PC-9 (cell line): ENCODE measurements around the gene CMSS1. TPM values are rescaled to one million over a fixed set of nuclear protein-coding genes. Genes with fewer than 3 reads are reported as not detected.

Source experiments
- BruUV-seq: library from RNA; stranded (reverse); fragments of 400-500 nt; replicated peaks from 2 replicates; lab custom pipeline; 2021; lab: Mats Ljungman, UMichigan
- CTCF ChIA-PET: fragments of 300-600 bp; sonication (Branson Sonifier 250); formaldehyde crosslinking; loops from one replicate; lab custom pipeline; 2022; ENCODE audit warnings: antibody characterized with exemption; lab: Charles Lee
- POLR2A ChIA-PET: fragments of 300-600 bp; sonication (Branson Sonifier 250); formaldehyde crosslinking; loops from one replicate; lab custom pipeline; 2022; ENCODE audit warnings: antibody characterized with exemption; ENCODE audit not compliant: unreplicated experiment; lab: Charles Lee
- DNase-seq, 2 experiments: peaks; one replicate each; pipeline versions ENCODE4 v3.0.0 to v3.0.0-alpha.2; 2015 to 2022; ENCODE audit warnings: mixed read lengths in 1 of 2
- H2AFZ ChIP-seq: fragments of 200-600 bp; sonication (generic); 2 replicates; pipeline ENCODE4 v1.8.1; 2017; ENCODE audit warnings: antibody characterized with exemption
- H3F3A ChIP-seq: fragments of 200-600 bp; sonication (generic); 2 replicates; pipeline ENCODE4 v1.8.1; 2017; ENCODE audit warnings: antibody characterized with exemption, mild to moderate bottlenecking, low read depth; ENCODE audit not compliant: insufficient read depth
- H3K27ac ChIP-seq: fragments of 200-600 bp; sonication (generic); 2 replicates; pipeline ENCODE4 v1.6.1; 2016; ENCODE audit warnings: mixed run types
- H3K27me3 ChIP-seq: fragments of 200-600 bp; sonication (generic); 2 replicates; pipeline ENCODE4 v1.6.1; 2016; ENCODE audit warnings: low read depth, mixed run types; ENCODE audit not compliant: insufficient read depth
- H3K36me3 ChIP-seq: fragments of 200-600 bp; sonication (generic); 2 replicates; pipeline ENCODE4 v1.6.1; 2016; ENCODE audit warnings: low read depth, mixed run types
- H3K4me1 ChIP-seq: fragments of 200-600 bp; sonication (generic); replicated peaks from 2 replicates; pipeline ENCODE4 v1.6.1; 2016; ENCODE audit warnings: mixed run types; ENCODE audit not compliant: insufficient read depth
- H3K4me2 ChIP-seq: fragments of 200-600 bp; sonication (generic); 2 replicates; pipeline ENCODE4 v1.6.1; 2017; ENCODE audit warnings: mixed run types
- H3K4me3 ChIP-seq: fragments of 200-600 bp; sonication (generic); 2 replicates; pipeline ENCODE4 v1.6.1; 2016; ENCODE audit warnings: mixed run types
- H3K79me2 ChIP-seq: fragments of 200-600 bp; sonication (generic); 2 replicates; pipeline ENCODE4 v1.6.1; 2017; ENCODE audit warnings: low read depth, mixed run types
- H3K9me2 ChIP-seq: fragments of 200-600 bp; sonication (generic); 2 replicates; pipeline ENCODE4 v1.8.1; 2017; ENCODE audit warnings: mild to moderate bottlenecking; ENCODE audit not compliant: insufficient read depth
- H3K9me3 ChIP-seq: fragments of 200-600 bp; sonication (generic); 2 replicates; pipeline ENCODE4 v1.8.1; 2016; ENCODE audit warnings: low read depth; ENCODE audit not compliant: insufficient read depth
- H4K20me1 ChIP-seq: fragments of 200-600 bp; sonication (generic); 2 replicates; pipeline ENCODE4 v1.8.1; 2017; ENCODE audit not compliant: insufficient read depth
- EZH2 ChIP-seq: fragments of 200-600 bp; sonication (generic); IDR thresholded peaks from 2 replicates; pipeline ENCODE4 v1.8.0; 2017; ENCODE audit warnings: antibody characterized with exemption, low read depth
- intact Hi-C: fragments of 100-400 bp; cut with micrococcal nuclease; formaldehyde crosslinking; loops from one replicate; pipeline ENCODE4 v1.10.0; 2022; ENCODE audit not compliant: unreplicated experiment
- total RNA-seq: library from RNA; stranded (reverse); gene quantifications from 2 replicates; pipeline ENCODE4 v1.2.3, GENCODE V29; 2021
- TF ChIP-seq, protein P1 (sequence below): fragments of 200-600 bp; sonication (generic); conservative IDR thresholded peaks from 2 replicates; pipeline ENCODE4 v1.6.1; 2017; ENCODE audit warnings: mixed run types, antibody characterized with exemption, mild to moderate bottlenecking, moderate library complexity

The CMSS1 gene
- total RNA-seq, 1 experiment from 2014 or later: 98.9 TPM

DNA sequence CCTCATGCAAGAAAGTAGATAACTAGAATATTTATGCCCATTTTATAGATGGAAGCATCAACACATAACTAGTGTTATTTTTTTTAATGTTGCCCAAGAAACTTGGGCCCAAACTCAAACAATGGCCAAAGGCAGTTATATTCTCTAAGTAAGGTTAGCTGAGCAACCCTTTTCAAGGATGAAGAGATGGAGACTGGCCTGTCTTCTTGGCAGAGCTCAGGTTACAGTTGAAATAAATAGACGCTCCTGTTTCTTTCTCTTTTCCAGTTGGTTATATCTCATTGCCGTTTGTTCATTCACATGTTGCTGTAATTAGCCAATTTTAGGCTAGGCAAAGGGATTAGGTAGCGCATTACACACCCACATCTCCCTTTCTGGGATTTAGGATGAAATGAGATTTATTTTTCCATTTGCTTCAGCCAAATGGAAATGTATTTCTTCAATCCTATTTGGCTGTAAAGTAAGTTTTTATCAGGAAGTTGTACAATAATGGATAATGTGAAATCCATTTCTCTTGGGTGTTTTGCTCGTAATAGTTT, 93.2 kb downstream of the CMSS1 start:
- BruUV-seq: no TSS peak
- TF ChIP-seq, protein P1, sequence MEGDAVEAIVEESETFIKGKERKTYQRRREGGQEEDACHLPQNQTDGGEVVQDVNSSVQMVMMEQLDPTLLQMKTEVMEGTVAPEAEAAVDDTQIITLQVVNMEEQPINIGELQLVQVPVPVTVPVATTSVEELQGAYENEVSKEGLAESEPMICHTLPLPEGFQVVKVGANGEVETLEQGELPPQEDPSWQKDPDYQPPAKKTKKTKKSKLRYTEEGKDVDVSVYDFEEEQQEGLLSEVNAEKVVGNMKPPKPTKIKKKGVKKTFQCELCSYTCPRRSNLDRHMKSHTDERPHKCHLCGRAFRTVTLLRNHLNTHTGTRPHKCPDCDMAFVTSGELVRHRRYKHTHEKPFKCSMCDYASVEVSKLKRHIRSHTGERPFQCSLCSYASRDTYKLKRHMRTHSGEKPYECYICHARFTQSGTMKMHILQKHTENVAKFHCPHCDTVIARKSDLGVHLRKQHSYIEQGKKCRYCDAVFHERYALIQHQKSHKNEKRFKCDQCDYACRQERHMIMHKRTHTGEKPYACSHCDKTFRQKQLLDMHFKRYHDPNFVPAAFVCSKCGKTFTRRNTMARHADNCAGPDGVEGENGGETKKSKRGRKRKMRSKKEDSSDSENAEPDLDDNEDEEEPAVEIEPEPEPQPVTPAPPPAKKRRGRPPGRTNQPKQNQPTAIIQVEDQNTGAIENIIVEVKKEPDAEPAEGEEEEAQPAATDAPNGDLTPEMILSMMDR: no peak
- TF ChIP-seq EZH2: no peak
- Histone ChIP-seq H3K9me2 (no peaks in the 10 kb centered on the region), H2AFZ (no peak overlapping the region), H3K4me3 (peak overlapping the region; percentile 8; the same call in 1 of the 2 replicates), H3K4me1 (peaks cover 52% of the 10 kb centered on the region), H3F3A (peaks cover 44% of the 10 kb centered on the region), H3K27ac (peak overlapping the region; percentile 91), H3K4me2 (peak overlapping the region; percentile 69), H3K79me2 (peaks cover 59% of the 10 kb centered on the region), H3K36me3 (no peaks in the 10 kb centered on the region), H4K20me1 (no peaks in the 10 kb centered on the region), H3K9me3 (no peaks in the 10 kb centered on the region), H3K27me3 (no peaks in the 10 kb centered on the region)
- CTCF ChIA-PET: interaction anchor here (0.7 to 1.1 kb wide), 3 partner anchors 79 to 343 kb away, joined by 3 to 6 read pairs (median 3); no protein-coding TSS in a partner anchor
- POLR2A ChIA-PET: interaction anchor here (0.6 to 1.4 kb wide), 3 partner anchors 10 to 131 kb away, joined by 4 to 21 read pairs (median 5); no protein-coding TSS in a partner anchor
- no peak for DNase-seq
- intact Hi-C loops: loop anchor here (1.0 to 2.0 kb wide), 4 partner anchors 10 to 68 kb away; no protein-coding TSS in a partner anchor

DNA sequence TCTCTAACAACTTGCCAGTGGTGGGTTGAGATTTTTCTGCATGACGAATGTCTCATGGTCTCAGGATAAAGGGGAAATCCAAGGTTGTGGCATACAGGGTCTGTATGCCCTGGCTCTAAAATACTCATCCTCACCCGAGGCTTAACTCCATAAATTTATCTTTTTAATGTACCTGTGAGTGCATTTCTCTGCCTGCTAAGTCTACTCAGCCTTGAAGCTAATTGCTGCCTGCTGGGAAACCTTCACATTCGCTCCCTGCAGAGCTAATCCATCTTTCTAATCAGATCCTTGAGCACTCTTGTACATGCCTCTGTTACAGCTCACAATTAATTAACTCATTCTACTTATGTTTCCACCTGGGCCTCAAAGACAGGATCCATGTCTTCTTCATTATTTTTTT, 93.8 kb downstream of the CMSS1 start:
- DNase-seq: no peak
- POLR2A ChIA-PET: no interaction called here
- intact Hi-C loops: loop anchor here (2.0 kb wide), 1 partner anchor 35 kb away; no protein-coding TSS in a partner anchor

DNA sequence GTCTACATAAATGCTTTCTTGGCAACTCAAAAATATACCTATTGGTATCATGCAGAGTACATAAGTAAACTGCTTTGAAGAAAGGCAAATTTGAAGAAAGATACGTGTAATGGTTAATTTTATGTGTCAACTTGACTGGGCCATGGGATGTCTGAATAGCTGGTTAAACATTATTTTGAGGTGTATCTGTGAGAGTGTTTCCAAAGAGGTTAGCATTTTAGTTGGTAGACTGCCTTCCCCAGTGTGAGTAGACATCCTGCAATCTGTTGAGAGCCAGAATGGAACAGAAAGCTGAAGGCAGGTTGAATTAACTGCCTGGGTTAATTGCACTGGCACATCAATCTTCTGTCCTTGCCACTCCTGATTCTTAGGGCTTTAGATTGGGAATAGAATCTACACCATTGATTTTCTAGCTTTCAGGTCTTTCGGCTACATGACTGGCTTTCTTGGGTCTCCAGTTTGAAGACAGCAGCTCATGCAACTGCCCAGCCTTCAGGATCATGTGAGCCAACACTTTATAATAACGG, 98.3 kb downstream of the CMSS1 start:
- TF ChIP-seq, protein P1: no peak
- TF ChIP-seq EZH2: no peak
- H3K79me2 ChIP-seq: peaks cover 28% of the 10 kb centered on the region
- CTCF ChIA-PET: no interaction called here
- H3K4me1 ChIP-seq: peaks cover 26% of the 10 kb centered on the region
- H3K4me3 ChIP-seq: no peak overlapping the region
- no peak for DNase-seq
- H3K27ac ChIP-seq: no peak overlapping the region
- H3K9me3 ChIP-seq: no peaks in the 10 kb centered on the region
- no peaks in the 10 kb centered on the region for H4K20me1 ChIP-seq
- H3K36me3 ChIP-seq: no peaks in the 10 kb centered on the region
- intact Hi-C loops: no loop called here
- H3K4me2 ChIP-seq: no peak overlapping the region
- BruUV-seq: no TSS peak
- no peak overlapping the region for H2AFZ ChIP-seq
- H3K9me2 ChIP-seq: no peaks in the 10 kb centered on the region
- H3F3A ChIP-seq: peaks cover 12% of the 10 kb centered on the region
- POLR2A ChIA-PET: no interaction called here
- no peaks in the 10 kb centered on the region for H3K27me3 ChIP-seq

More for the DNA sequence above, 93.8 kb downstream of the CMSS1 start:
- H2AFZ ChIP-seq: no peak overlapping the region
- H3K27me3 ChIP-seq: no peaks in the 10 kb centered on the region
- no peaks in the 10 kb centered on the region for H3K36me3 ChIP-seq
- BruUV-seq: no TSS peak
- H3K4me2 ChIP-seq: peak overlapping the region; percentile 15
- peaks cover 44% of the 10 kb centered on the region for H3F3A ChIP-seq
- H3K27ac ChIP-seq: peak overlapping the region; percentile 91
- H3K9me2 ChIP-seq: no peaks in the 10 kb centered on the region
- no peak for TF ChIP-seq EZH2
- TF ChIP-seq, protein P1: no peak
- no peak overlapping the region for H3K4me3 ChIP-seq
- no peaks in the 10 kb centered on the region for H3K9me3 ChIP-seq
- peaks cover 52% of the 10 kb centered on the region for H3K4me1 ChIP-seq
- peaks cover 52% of the 10 kb centered on the region for H3K79me2 ChIP-seq
- CTCF ChIA-PET: interaction anchor here (1.0 kb wide), 1 partner anchor 80 kb away, joined by 6 read pairs; no protein-coding TSS in a partner anchor
- no peaks in the 10 kb centered on the region for H4K20me1 ChIP-seq
